ENCODE results near the gene CDH23. TPM values are rescaled to one million over a fixed set of nuclear protein-coding genes. Genes with fewer than 3 reads are reported as not detected.

Gene CDH23
- total and polyA plus RNA-seq, 2 experiments from 2014 or later: 0.30 to 1.5 TPM

DNA sequence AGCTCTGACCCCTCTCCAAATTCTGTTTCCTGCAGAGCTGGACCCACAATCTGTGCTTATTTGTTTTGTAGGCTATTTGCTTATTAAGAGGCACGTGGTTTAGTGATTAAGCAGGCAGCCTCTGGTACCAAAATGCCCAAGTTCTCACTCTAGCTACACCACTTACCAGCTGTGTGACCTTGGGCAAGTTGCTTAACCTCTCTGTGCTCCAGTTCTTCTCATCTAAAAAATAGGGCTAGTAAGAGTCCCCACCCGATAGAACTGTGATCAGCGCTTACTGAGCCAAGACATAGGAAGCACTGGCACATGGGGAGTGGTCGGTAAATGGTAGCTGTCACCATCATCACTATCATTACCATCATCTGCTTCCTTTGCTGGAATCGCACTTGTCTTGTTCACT is 302.0 kb downstream of the CDH23 start:
- TF ChIP-seq, protein P1, sequence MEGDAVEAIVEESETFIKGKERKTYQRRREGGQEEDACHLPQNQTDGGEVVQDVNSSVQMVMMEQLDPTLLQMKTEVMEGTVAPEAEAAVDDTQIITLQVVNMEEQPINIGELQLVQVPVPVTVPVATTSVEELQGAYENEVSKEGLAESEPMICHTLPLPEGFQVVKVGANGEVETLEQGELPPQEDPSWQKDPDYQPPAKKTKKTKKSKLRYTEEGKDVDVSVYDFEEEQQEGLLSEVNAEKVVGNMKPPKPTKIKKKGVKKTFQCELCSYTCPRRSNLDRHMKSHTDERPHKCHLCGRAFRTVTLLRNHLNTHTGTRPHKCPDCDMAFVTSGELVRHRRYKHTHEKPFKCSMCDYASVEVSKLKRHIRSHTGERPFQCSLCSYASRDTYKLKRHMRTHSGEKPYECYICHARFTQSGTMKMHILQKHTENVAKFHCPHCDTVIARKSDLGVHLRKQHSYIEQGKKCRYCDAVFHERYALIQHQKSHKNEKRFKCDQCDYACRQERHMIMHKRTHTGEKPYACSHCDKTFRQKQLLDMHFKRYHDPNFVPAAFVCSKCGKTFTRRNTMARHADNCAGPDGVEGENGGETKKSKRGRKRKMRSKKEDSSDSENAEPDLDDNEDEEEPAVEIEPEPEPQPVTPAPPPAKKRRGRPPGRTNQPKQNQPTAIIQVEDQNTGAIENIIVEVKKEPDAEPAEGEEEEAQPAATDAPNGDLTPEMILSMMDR (IDR thresholded peaks at IDR 0.05; ENCODE audit: poor library complexity): no peak
- TF ChIP-seq EZH2 (IDR thresholded peaks at IDR 0.05; ENCODE audit: borderline replicate concordance) (no peak), EZH2phosphoT487 (IDR thresholded peaks at IDR 0.05; ENCODE audit: low read depth, severe bottlenecking, unreplicated experiment) (no peak)
- Histone ChIP-seq H3K4me3 (no peak overlapping the region), H3K36me3 (replicated peaks; ENCODE audit: insufficient read depth, low read depth) (no peaks in the 10 kb centered on the region), H3K9me2 (replicated peaks; ENCODE audit: insufficient read depth) (no peaks in the 10 kb centered on the region), H3K9me3 (ENCODE audit: low read depth) (no peaks in the 10 kb centered on the region), H3K4me2 (no peak overlapping the region), H3K4me1 (ENCODE audit: insufficient read depth) (no peaks in the 10 kb centered on the region), H4K20me1 (ENCODE audit: insufficient read depth, poor library complexity, severe bottlenecking) (no peaks in the 10 kb centered on the region), H2AFZ (no peak overlapping the region), H3K27ac (no peak overlapping the region), H3K79me2 (no peaks in the 10 kb centered on the region), H3K27me3 (no peaks in the 10 kb centered on the region)
- WGBS (ENCODE audit: low lambda C conversion rate, missing lambda C conversion rate): 89% methylated on average over 5 of the region's 5 CpGs
- DNase-seq (ENCODE audit: low spot score): no peak

DNA sequence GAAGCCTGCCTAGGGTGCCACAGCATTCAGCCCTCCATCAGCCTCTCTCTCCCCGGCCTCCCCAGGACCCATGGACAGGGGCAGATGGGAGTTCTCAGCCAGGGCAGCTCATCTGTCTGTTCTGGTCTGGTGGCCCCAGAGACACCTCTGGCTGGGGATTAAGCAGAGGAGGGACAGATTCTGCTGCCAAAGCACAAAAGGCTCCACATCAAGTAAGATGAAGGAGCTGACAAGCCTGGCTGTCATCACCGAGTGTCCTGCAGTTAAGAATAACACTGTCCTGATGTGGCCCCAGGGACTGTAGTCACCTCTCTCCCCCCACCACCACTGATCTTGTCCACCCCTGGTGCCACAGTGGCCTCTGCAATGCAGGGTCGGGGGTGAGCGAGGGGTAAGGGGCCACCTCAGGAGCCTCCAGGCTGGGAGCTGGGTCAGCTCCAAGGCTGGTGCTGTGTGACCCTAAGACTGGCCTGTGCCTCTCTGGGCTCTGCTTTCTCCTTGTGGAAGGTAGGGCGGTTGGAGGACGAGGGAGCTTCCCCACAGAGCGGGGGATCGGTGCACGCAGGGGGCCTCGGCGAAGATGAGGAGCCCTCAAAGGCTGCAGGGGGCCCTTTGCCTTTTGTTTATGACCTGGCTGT is 304.1 kb downstream of the CDH23 start:
- H2AFZ ChIP-seq: no peak overlapping the region
- no peaks in the 10 kb centered on the region for H3K9me3 ChIP-seq (ENCODE audit: low read depth)
- WGBS (ENCODE audit: low lambda C conversion rate, missing lambda C conversion rate): 79% methylated on average over 11 of the region's 11 CpGs
- H3K27ac ChIP-seq: no peak overlapping the region
- H3K4me1 ChIP-seq (ENCODE audit: insufficient read depth): no peaks in the 10 kb centered on the region
- no peak overlapping the region for H3K4me2 ChIP-seq
- no peaks in the 10 kb centered on the region for H3K27me3 ChIP-seq
- no peak for DNase-seq (ENCODE audit: low spot score)
- H3K4me3 ChIP-seq: no peak overlapping the region
- TF ChIP-seq EZH2phosphoT487 (IDR thresholded peaks at IDR 0.05; ENCODE audit: low read depth, severe bottlenecking, unreplicated experiment) (no peak), EZH2 (IDR thresholded peaks at IDR 0.05; ENCODE audit: borderline replicate concordance) (no peak)
- TF ChIP-seq, protein P1 (IDR thresholded peaks at IDR 0.05; ENCODE audit: poor library complexity): no peak
- no peaks in the 10 kb centered on the region for H3K9me2 ChIP-seq (replicated peaks; ENCODE audit: insufficient read depth)
- H4K20me1 ChIP-seq (ENCODE audit: insufficient read depth, poor library complexity, severe bottlenecking): no peaks in the 10 kb centered on the region
- H3K79me2 ChIP-seq: no peaks in the 10 kb centered on the region
- no peaks in the 10 kb centered on the region for H3K36me3 ChIP-seq (replicated peaks; ENCODE audit: insufficient read depth, low read depth)

- Histone ChIP-seq H2AFZ (no peak overlapping the region), H3K4me1 (ENCODE audit: insufficient read depth) (no peaks in the 10 kb centered on the region), H3K36me3 (replicated peaks; ENCODE audit: insufficient read depth, low read depth) (no peaks in the 10 kb centered on the region), H3K27ac (no peak overlapping the region), H3K27me3 (no peaks in the 10 kb centered on the region), H3K4me2 (no peak overlapping the region), H3K79me2 (no peaks in the 10 kb centered on the region), H3K9me3 (ENCODE audit: low read depth) (no peaks in the 10 kb centered on the region), H3K4me3 (no peak overlapping the region), H4K20me1 (ENCODE audit: insufficient read depth, poor library complexity, severe bottlenecking) (no peaks in the 10 kb centered on the region), H3K9me2 (replicated peaks; ENCODE audit: insufficient read depth) (no peaks in the 10 kb centered on the region)
- WGBS (ENCODE audit: low lambda C conversion rate, missing lambda C conversion rate): 77% methylated on average over 11 of the region's 11 CpGs
- no peak for DNase-seq (ENCODE audit: low spot score)
- no peak for TF ChIP-seq EZH2phosphoT487 (IDR thresholded peaks at IDR 0.05; ENCODE audit: low read depth, severe bottlenecking, unreplicated experiment)
- TF ChIP-seq, protein P1 (IDR thresholded peaks at IDR 0.05; ENCODE audit: poor library complexity): no peak
- TF ChIP-seq EZH2 (IDR thresholded peaks at IDR 0.05; ENCODE audit: borderline replicate concordance): no peak
These were observed 304.9 kb downstream of the CDH23 start for GRCh38 chr10:71701496-71702132.
